Activated T-cell treated with anti-CD3 and anti-CD28 coated beads, Interleukin-2, amount 50 U/mL, for 24 hours (primary cell): Measurements from ENCODE around the gene VAPB.
A peak's percentile ranks its signal among the peaks of the same experiment; 100 is the strongest.

Experiments
- DNase-seq: peaks from one replicate; pipeline ENCODE4 v3.0.0-alpha.2; 2020
- H3K27ac Mint-ChIP-seq: 2 replicates; pipeline ENCODE4 v1.8.0; 2020; ENCODE audit warnings: mild to moderate bottlenecking, mixed read lengths
- H3K27me3 Mint-ChIP-seq: 2 replicates; pipeline ENCODE4 v1.8.0; 2020; ENCODE audit warnings: mixed read lengths
- H3K36me3 Mint-ChIP-seq: 2 replicates; pipeline ENCODE4 v1.8.0; 2020; ENCODE audit warnings: low read depth, mixed read lengths
- H3K4me1 Mint-ChIP-seq: 2 replicates; pipeline ENCODE4 v1.8.0; 2020; ENCODE audit warnings: low read depth, mixed read lengths
- H3K4me3 Mint-ChIP-seq: 2 replicates; pipeline ENCODE4 v1.8.0; 2020; ENCODE audit warnings: mild to moderate bottlenecking, moderate library complexity, mixed read lengths
- H3K9me3 Mint-ChIP-seq: 2 replicates; pipeline ENCODE4 v1.8.0; 2020; ENCODE audit warnings: mixed read lengths

Gene VAPB

GRCh38 chr20:58480551-58481336 is 91.7 kb downstream of the VAPB start:
- H3K36me3 Mint-ChIP-seq, result no peaks in the 10 kb centered on the region
- no peak for DNase-seq
- peaks cover 3% of the 10 kb centered on the region for H3K9me3 Mint-ChIP-seq
- H3K4me3 Mint-ChIP-seq, result no peak overlapping the region
- peaks cover 4% of the 10 kb centered on the region for H3K4me1 Mint-ChIP-seq
- peaks cover 23% of the 10 kb centered on the region for H3K27me3 Mint-ChIP-seq
- H3K27ac Mint-ChIP-seq, result no peak overlapping the region

- Mint-ChIP-seq H3K4me3 (no peak overlapping the region), H3K27ac (no peak overlapping the region), H3K9me3 (peaks cover 11% of the 10 kb centered on the region), H3K36me3 (peaks cover 5% of the 10 kb centered on the region), H3K27me3 (peaks cover 28% of the 10 kb centered on the region), H3K4me1 (peaks cover 4% of the 10 kb centered on the region)
- peak; percentile 59 for DNase-seq
Measured at GRCh38 chr20:58481481-58482021, 92.5 kb downstream of the VAPB start.

GRCh38 chr20:58482416-58482815 is 93.4 kb downstream of the VAPB start:
- no peak overlapping the region for H3K27ac Mint-ChIP-seq
- peaks cover 4% of the 10 kb centered on the region for H3K4me1 Mint-ChIP-seq
- H3K9me3 Mint-ChIP-seq, result peaks cover 12% of the 10 kb centered on the region
- DNase-seq, result no peak
- H3K36me3 Mint-ChIP-seq, result peaks cover 6% of the 10 kb centered on the region
- no peak overlapping the region for H3K4me3 Mint-ChIP-seq
- H3K27me3 Mint-ChIP-seq, result peaks cover 29% of the 10 kb centered on the region

GRCh38 chr20:58483051-58483450 is 94.0 kb downstream of the VAPB start:
- H3K27ac Mint-ChIP-seq, result no peak overlapping the region
- H3K27me3 Mint-ChIP-seq, result peaks cover 29% of the 10 kb centered on the region
- H3K4me3 Mint-ChIP-seq, result no peak overlapping the region
- DNase-seq, result no peak
- H3K9me3 Mint-ChIP-seq, result peaks cover 12% of the 10 kb centered on the region
- H3K36me3 Mint-ChIP-seq, result peaks cover 6% of the 10 kb centered on the region
- H3K4me1 Mint-ChIP-seq, result peaks cover 4% of the 10 kb centered on the region

- Mint-ChIP-seq H3K27ac (no peak overlapping the region), H3K4me1 (peaks cover 4% of the 10 kb centered on the region), H3K27me3 (peaks cover 29% of the 10 kb centered on the region), H3K9me3 (peaks cover 14% of the 10 kb centered on the region), H3K36me3 (peaks cover 6% of the 10 kb centered on the region), H3K4me3 (no peak overlapping the region)
- DNase-seq, result no peak
Measured at GRCh38 chr20:58483470-58483869, 94.4 kb downstream of the VAPB start.

- H3K27me3 Mint-ChIP-seq, result peaks cover 33% of the 10 kb centered on the region
- H3K27ac Mint-ChIP-seq, result no peak overlapping the region
- peaks cover 6% of the 10 kb centered on the region for H3K36me3 Mint-ChIP-seq
- peaks cover 20% of the 10 kb centered on the region for H3K9me3 Mint-ChIP-seq
- H3K4me1 Mint-ChIP-seq, result peaks cover 4% of the 10 kb centered on the region
- H3K4me3 Mint-ChIP-seq, result no peak overlapping the region
- DNase-seq, result no peak
Measured at GRCh38 chr20:58485393-58485792, 96.4 kb downstream of the VAPB start.

- Mint-ChIP-seq H3K9me3 (peaks cover 20% of the 10 kb centered on the region), H3K4me1 (peaks cover 4% of the 10 kb centered on the region), H3K27ac (no peak overlapping the region), H3K4me3 (no peak overlapping the region), H3K27me3 (peaks cover 29% of the 10 kb centered on the region), H3K36me3 (peaks cover 6% of the 10 kb centered on the region)
- no peak for DNase-seq
Measured at GRCh38 chr20:58486207-58486606, 97.2 kb downstream of the VAPB start.

GRCh38 chr20:58492074-58492718 is 103.2 kb downstream of the VAPB start:
- DNase-seq, result no peak
- no peak overlapping the region for H3K4me3 Mint-ChIP-seq
- H3K4me1 Mint-ChIP-seq, result no peaks in the 10 kb centered on the region
- H3K27ac Mint-ChIP-seq, result no peak overlapping the region
- H3K36me3 Mint-ChIP-seq, result no peaks in the 10 kb centered on the region
- H3K9me3 Mint-ChIP-seq, result peaks cover 8% of the 10 kb centered on the region
- peaks cover 3% of the 10 kb centered on the region for H3K27me3 Mint-ChIP-seq

- Mint-ChIP-seq H3K9me3 (peaks cover 8% of the 10 kb centered on the region), H3K27ac (no peak overlapping the region), H3K4me3 (no peak overlapping the region), H3K4me1 (no peaks in the 10 kb centered on the region), H3K36me3 (no peaks in the 10 kb centered on the region), H3K27me3 (peaks cover 3% of the 10 kb centered on the region)
- DNase-seq, result no peak
Measured at GRCh38 chr20:58492795-58493524, 103.9 kb downstream of the VAPB start.

- Mint-ChIP-seq H3K27me3 (no peaks in the 10 kb centered on the region), H3K9me3 (no peaks in the 10 kb centered on the region), H3K4me3 (no peak overlapping the region), H3K27ac (no peak overlapping the region), H3K4me1 (no peaks in the 10 kb centered on the region), H3K36me3 (no peaks in the 10 kb centered on the region)
- DNase-seq, result no peak
Measured at GRCh38 chr20:58494923-58495622, 106.0 kb downstream of the VAPB start.

GRCh38 chr20:58495623-58496428 is 106.8 kb downstream of the VAPB start:
- H3K4me1 Mint-ChIP-seq, result no peaks in the 10 kb centered on the region
- no peak overlapping the region for H3K4me3 Mint-ChIP-seq
- H3K36me3 Mint-ChIP-seq, result no peaks in the 10 kb centered on the region
- H3K27ac Mint-ChIP-seq, result no peak overlapping the region
- no peak for DNase-seq
- H3K27me3 Mint-ChIP-seq, result no peaks in the 10 kb centered on the region
- H3K9me3 Mint-ChIP-seq, result no peaks in the 10 kb centered on the region

GRCh38 chr20:58496429-58496769 is 107.4 kb downstream of the VAPB start:
- Mint-ChIP-seq H3K9me3 (no peaks in the 10 kb centered on the region), H3K27me3 (no peaks in the 10 kb centered on the region), H3K27ac (no peak overlapping the region), H3K4me1 (no peaks in the 10 kb centered on the region), H3K36me3 (no peaks in the 10 kb centered on the region), H3K4me3 (no peak overlapping the region)
- no peak for DNase-seq

GRCh38 chr20:58497076-58497641 is 108.1 kb downstream of the VAPB start:
- Mint-ChIP-seq H3K36me3 (no peaks in the 10 kb centered on the region), H3K27me3 (no peaks in the 10 kb centered on the region), H3K4me1 (no peaks in the 10 kb centered on the region), H3K4me3 (no peak overlapping the region), H3K27ac (no peak overlapping the region), H3K9me3 (no peaks in the 10 kb centered on the region)
- no peak for DNase-seq
